ENCODE data around the gene LPP.

The LPP gene

DNA sequence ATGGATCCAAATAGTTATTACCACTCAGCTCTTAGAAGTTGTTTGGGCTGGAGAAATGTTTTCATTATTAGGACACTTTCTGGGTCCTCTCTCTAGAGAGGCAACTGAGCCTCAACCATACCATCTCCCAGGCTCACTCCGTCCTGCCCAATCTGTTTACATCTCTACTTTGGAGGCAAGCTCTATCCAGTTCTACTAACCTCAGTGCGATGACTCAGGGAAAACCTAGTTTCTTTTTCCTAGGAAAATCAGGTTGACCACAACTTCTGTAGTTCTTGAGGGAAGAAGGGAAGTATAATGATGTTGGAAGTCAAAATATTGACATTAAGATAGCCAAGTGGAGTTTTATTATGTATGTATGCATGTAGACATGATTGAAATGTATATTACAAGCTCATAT is 40.4 kb downstream of the LPP start:
- no peak for DNase-seq (ENCODE audit: low spot score)

DNA sequence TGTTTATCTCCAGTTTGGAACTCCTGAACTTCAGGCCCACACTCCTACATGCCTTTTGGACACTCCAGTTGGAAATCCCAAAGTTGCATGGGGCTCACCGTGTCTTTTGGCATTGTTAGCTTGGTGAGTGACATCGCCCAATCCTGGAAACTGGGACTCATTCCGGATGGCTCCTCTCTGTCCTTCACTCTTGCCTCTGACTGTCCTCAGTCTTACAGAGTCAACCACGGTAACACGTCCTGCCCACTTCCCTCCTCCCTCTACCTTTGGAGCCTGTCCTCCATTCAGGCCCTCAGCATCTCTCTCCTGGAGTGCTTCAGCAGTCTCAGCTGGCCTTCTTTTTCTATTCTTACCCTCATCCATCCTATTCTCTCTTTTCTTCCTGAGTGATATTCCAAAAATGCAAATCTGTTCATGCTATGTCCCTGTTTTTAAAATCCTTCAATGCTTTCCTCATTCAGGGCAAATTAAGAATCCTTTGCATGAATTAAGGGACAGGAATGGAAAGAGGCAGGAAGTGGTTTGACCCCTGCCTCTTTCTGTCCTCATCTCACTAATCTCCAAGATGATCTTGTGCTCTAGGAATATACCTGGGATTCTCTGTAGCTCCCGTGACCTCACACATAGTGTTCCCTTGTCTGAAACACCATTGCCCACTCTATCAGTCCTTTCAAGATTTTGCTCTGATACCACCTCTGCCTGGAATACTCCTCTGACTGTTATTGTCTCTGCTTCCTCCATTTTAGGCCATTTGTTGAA is 42.5 kb downstream of the LPP start:
- H3K27ac ChIP-seq = no peak overlapping the region
- TF ChIP-seq, protein P1, sequence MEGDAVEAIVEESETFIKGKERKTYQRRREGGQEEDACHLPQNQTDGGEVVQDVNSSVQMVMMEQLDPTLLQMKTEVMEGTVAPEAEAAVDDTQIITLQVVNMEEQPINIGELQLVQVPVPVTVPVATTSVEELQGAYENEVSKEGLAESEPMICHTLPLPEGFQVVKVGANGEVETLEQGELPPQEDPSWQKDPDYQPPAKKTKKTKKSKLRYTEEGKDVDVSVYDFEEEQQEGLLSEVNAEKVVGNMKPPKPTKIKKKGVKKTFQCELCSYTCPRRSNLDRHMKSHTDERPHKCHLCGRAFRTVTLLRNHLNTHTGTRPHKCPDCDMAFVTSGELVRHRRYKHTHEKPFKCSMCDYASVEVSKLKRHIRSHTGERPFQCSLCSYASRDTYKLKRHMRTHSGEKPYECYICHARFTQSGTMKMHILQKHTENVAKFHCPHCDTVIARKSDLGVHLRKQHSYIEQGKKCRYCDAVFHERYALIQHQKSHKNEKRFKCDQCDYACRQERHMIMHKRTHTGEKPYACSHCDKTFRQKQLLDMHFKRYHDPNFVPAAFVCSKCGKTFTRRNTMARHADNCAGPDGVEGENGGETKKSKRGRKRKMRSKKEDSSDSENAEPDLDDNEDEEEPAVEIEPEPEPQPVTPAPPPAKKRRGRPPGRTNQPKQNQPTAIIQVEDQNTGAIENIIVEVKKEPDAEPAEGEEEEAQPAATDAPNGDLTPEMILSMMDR (conservative IDR thresholded peaks at IDR 0.05; ENCODE audit: low read depth) = no peak
- DNase-seq (ENCODE audit: low spot score) = no peak
- ChIA-PET CTCF (interaction anchor here (1.0 kb wide), 1 partner anchor 19 kb away, joined by 3 read pairs; no protein-coding TSS in a partner anchor), POLR2A (ENCODE audit: low non-redundant PET) (no interaction called here)

More for the DNA sequence above, 40.4 kb downstream of the LPP start:
- CTCF ChIA-PET = no interaction called here
- TF ChIP-seq, protein P1 (conservative IDR thresholded peaks at IDR 0.05; ENCODE audit: low read depth) = no peak
- POLR2A ChIA-PET (ENCODE audit: low non-redundant PET) = no interaction called here
- no peak overlapping the region for H3K27ac ChIP-seq

DNA sequence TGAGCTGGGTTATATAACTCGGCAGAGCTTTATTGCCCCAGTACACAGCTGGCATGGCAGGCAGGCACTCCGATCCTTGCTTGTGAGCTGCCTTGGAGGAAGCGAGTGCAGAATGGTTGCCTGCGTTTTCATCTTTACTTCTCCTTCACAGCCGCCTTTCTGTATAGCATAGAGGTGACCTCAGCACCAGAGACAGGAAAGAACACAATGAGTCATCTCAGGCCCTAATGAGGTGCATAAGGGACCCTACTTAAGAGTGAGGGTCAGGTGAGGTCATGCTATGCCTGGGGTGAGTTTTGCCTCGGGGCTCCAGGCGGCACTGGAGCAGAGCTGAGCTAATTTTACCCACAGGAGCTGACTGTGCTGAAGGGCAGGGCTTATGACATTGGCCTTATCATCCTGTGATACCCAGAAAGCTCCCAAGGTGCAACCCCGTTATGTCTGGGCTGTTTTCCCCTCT is 43.5 kb downstream of the LPP start:
- TF ChIP-seq, protein P1 (conservative IDR thresholded peaks at IDR 0.05; ENCODE audit: low read depth) = no peak
- H3K27ac ChIP-seq = no peak overlapping the region
- peak; percentile 11 for DNase-seq (ENCODE audit: low spot score)
- ChIA-PET POLR2A (ENCODE audit: low non-redundant PET) (no interaction called here), CTCF (interaction anchor here (0.5 kb wide), 1 partner anchor 833 kb away, joined by 6 read pairs; no protein-coding TSS in a partner anchor)

DNA sequence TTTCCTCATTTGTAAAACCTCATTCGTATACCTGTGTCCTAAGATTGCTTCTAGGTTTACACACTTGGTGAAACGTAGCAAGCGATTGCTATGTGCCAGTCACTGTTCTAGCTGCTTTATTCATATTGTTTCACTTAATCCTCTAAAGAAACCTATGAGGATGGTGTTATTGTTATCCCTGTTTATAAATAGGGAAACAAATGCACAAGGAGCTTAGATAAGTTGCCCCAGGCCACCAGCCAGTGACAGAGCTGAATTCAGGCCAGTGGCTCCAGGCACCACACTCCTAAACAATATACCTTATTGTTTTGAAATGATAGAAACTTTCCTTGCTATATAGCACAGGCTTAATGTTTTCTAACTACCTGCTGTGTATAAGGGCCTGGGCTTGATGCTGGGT is 44.0 kb downstream of the LPP start:
- no peak for DNase-seq (ENCODE audit: low spot score)

DNA sequence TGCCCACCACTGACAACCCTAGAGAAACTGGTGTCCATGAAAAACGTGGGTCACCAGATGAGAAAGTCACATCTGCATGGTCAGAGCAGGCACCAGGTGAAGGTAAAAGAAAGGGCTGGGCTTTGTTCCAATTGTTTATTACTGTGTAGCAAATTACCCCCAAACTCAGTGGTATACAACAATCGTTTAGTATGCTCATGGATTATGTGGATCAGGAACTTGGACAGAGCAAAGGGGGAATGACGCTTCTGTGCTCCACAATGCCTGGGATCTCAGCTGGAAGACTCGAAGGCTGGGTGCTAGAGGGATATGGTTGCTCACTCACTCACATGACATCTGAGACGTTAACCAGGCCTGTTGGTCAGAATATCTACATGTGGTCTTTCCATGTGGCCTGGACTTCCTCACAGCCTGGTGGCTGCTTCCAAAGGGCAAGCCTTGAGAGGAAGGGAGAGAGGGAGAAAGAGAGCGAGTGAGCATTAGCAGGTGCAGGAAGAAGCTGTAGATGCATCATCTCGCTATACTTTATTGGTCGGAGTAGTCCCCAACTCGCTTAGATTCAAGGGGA is 44.9 kb downstream of the LPP start:
- POLR2A ChIA-PET (ENCODE audit: low non-redundant PET) = no interaction called here
- CTCF ChIA-PET = interaction anchor here (0.6 to 1.0 kb wide), 2 partner anchors 8 to 453 kb away, joined by 3 to 5 read pairs; no protein-coding TSS in a partner anchor
- TF ChIP-seq, protein P1 (conservative IDR thresholded peaks at IDR 0.05; ENCODE audit: low read depth) = no peak
- no peak for DNase-seq (ENCODE audit: low spot score)
- no peak overlapping the region for H3K27ac ChIP-seq

More for the DNA sequence above, 44.0 kb downstream of the LPP start:
- ChIA-PET POLR2A (ENCODE audit: low non-redundant PET) (no interaction called here), CTCF (interaction anchor here (1.0 kb wide), 1 partner anchor 9 kb away, joined by 3 read pairs; no protein-coding TSS in a partner anchor)
- TF ChIP-seq, protein P1 (conservative IDR thresholded peaks at IDR 0.05; ENCODE audit: low read depth) = no peak
- H3K27ac ChIP-seq = no peak overlapping the region

DNA sequence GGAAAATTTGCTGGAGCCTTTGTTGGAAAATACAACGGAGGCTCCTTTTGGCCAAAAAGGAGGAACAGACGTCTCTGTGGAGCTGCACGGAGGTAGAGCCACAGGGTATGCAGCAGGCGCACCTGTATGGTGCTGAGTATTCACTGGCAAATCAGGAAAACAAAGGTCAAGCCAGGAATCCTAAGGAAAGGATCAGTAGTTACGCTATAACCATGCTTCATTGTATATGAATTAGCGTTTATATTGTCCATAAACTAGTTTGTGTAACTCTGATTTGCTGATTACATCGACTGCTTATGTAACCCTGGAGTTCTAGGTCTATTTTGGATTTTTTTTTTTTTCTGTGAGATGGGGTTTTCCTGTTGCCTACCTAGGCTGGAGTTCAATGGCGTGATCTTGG is 45.4 kb downstream of the LPP start:
- TF ChIP-seq, protein P1 (conservative IDR thresholded peaks at IDR 0.05; ENCODE audit: low read depth) = no peak
- ChIA-PET CTCF (interaction anchor here (0.6 kb wide), 1 partner anchor 453 kb away, joined by 5 read pairs; no protein-coding TSS in a partner anchor), POLR2A (ENCODE audit: low non-redundant PET) (no interaction called here)
- H3K27ac ChIP-seq = no peak overlapping the region
- no peak for DNase-seq (ENCODE audit: low spot score)
